ENCODE results near the gene CNOT6.

The CNOT6 gene

GRCh38 chr5:180557217-180557809, 63.1 kb downstream of the CNOT6 start:
- no CpG with 5 or more reads among the region's 2 CpGs for WGBS (ENCODE audit: insufficient coverage)

GRCh38 chr5:180558232-180558631, 64.1 kb downstream of the CNOT6 start:
- Histone ChIP-seq H3K36me3 (ENCODE audit: control insufficient read depth in 4 of 4, insufficient read depth in 4 of 4, low read length in 3 of 4) (peaks cover 7 to 45% (median 27%) of the 10 kb centered on the region in 4 experiments), H3K4me3 (ENCODE audit: control insufficient read depth in 1 of 7, extremely low read depth in 1 of 7, insufficient read depth in 4 of 7, low read depth in 2 of 7, low read length in 6 of 7) (no peak overlapping the region), H3K27ac (ENCODE audit: insufficient read depth in 1 of 2, low read depth in 1 of 2, low read length in 2 of 2, poor library complexity in 1 of 2, severe bottlenecking in 2 of 2) (no peak overlapping the region), H3K27me3 (replicated peaks in 2 of 5; ENCODE audit: control insufficient read depth in 4 of 5, insufficient read depth in 5 of 5, low read length in 4 of 5) (no peaks in the 10 kb centered on the region), H3K9me3 (ENCODE audit: control extremely low read depth in 1 of 5, control insufficient read depth in 4 of 5, insufficient read depth in 2 of 5, low read depth in 1 of 5, low read length in 4 of 5) (no peaks in the 10 kb centered on the region), H3K4me1 (ENCODE audit: control extremely low read depth in 1 of 4, control insufficient read depth in 4 of 4, insufficient read depth in 4 of 4, low read length in 3 of 4) (no peaks in the 10 kb centered on the region)
- DNase-seq, result no peak
- ChIA-PET CTCF (interaction anchor here (1.6 kb wide), 1 partner anchor 9 kb away, joined by 4 read pairs; no protein-coding TSS in a partner anchor), POLR2A (no interaction called here)
- 100% methylated on average over 11 of the region's 11 CpGs for WGBS (ENCODE audit: insufficient coverage)

More at GRCh38 chr5:180557217-180557809, 63.1 kb downstream of the CNOT6 start:
- Histone ChIP-seq H3K4me3 (ENCODE audit: control insufficient read depth in 1 of 7, extremely low read depth in 1 of 7, insufficient read depth in 4 of 7, low read depth in 2 of 7, low read length in 6 of 7) (no peak overlapping the region), H3K36me3 (ENCODE audit: control insufficient read depth in 4 of 4, insufficient read depth in 4 of 4, low read length in 3 of 4) (peaks cover 7 to 47% (median 26%) of the 10 kb centered on the region in 4 experiments), H3K9me3 (ENCODE audit: control extremely low read depth in 1 of 5, control insufficient read depth in 4 of 5, insufficient read depth in 2 of 5, low read depth in 1 of 5, low read length in 4 of 5) (no peaks in the 10 kb centered on the region), H3K4me1 (ENCODE audit: control extremely low read depth in 1 of 4, control insufficient read depth in 4 of 4, insufficient read depth in 4 of 4, low read length in 3 of 4) (no peaks in the 10 kb centered on the region), H3K27ac (ENCODE audit: insufficient read depth in 1 of 2, low read depth in 1 of 2, low read length in 2 of 2, poor library complexity in 1 of 2, severe bottlenecking in 2 of 2) (peak overlapping the region in 1 of 2 experiments; percentile 40), H3K27me3 (replicated peaks in 2 of 5; ENCODE audit: control insufficient read depth in 4 of 5, insufficient read depth in 5 of 5, low read length in 4 of 5) (no peaks in the 10 kb centered on the region)
- DNase-seq, result no peak
- ChIA-PET CTCF (interaction anchor here (1.6 kb wide), 1 partner anchor 10 kb away, joined by 4 read pairs; no protein-coding TSS in a partner anchor), POLR2A (no interaction called here)

- H3K27ac ChIP-seq (ENCODE audit: insufficient read depth in 1 of 2, low read depth in 1 of 2, low read length in 2 of 2, poor library complexity in 1 of 2, severe bottlenecking in 2 of 2), result no peak overlapping the region
- H3K9me3 ChIP-seq (ENCODE audit: control extremely low read depth in 1 of 5, control insufficient read depth in 4 of 5, insufficient read depth in 2 of 5, low read depth in 1 of 5, low read length in 4 of 5), result no peaks in the 10 kb centered on the region
- no peak overlapping the region for H3K4me3 ChIP-seq (ENCODE audit: control insufficient read depth in 1 of 7, extremely low read depth in 1 of 7, insufficient read depth in 4 of 7, low read depth in 2 of 7, low read length in 6 of 7)
- no peaks in the 10 kb centered on the region for H3K4me1 ChIP-seq (ENCODE audit: control extremely low read depth in 1 of 4, control insufficient read depth in 4 of 4, insufficient read depth in 4 of 4, low read length in 3 of 4)
- ChIA-PET POLR2A (no interaction called here), CTCF (no interaction called here)
- peaks cover 18 to 64% (median 42%) of the 10 kb centered on the region in 4 experiments for H3K36me3 ChIP-seq (ENCODE audit: control insufficient read depth in 4 of 4, insufficient read depth in 4 of 4, low read length in 3 of 4)
- H3K27me3 ChIP-seq (replicated peaks in 2 of 5; ENCODE audit: control insufficient read depth in 4 of 5, insufficient read depth in 5 of 5, low read length in 4 of 5), result no peaks in the 10 kb centered on the region
- no CpG with 5 or more reads among the region's 3 CpGs for WGBS (ENCODE audit: insufficient coverage)
- no peak for DNase-seq
These were observed 69.8 kb downstream of the CNOT6 start for GRCh38 chr5:180563994-180564393.

GRCh38 chr5:180568914-180569313, 74.7 kb downstream of the CNOT6 start:
- WGBS (ENCODE audit: insufficient coverage), result 83% methylated on average over 6 of the region's 8 CpGs
- H3K9me3 ChIP-seq (ENCODE audit: control extremely low read depth in 1 of 5, control insufficient read depth in 4 of 5, insufficient read depth in 2 of 5, low read depth in 1 of 5, low read length in 4 of 5), result no peaks in the 10 kb centered on the region
- H3K4me3 ChIP-seq (ENCODE audit: control insufficient read depth in 1 of 7, extremely low read depth in 1 of 7, insufficient read depth in 4 of 7, low read depth in 2 of 7, low read length in 6 of 7), result no peak overlapping the region
- no peak overlapping the region for H3K27ac ChIP-seq (ENCODE audit: insufficient read depth in 1 of 2, low read depth in 1 of 2, low read length in 2 of 2, poor library complexity in 1 of 2, severe bottlenecking in 2 of 2)
- DNase-seq, result no peak
- POLR2A ChIA-PET, result no interaction called here
- CTCF ChIA-PET, result no interaction called here
- no peaks in the 10 kb centered on the region for H3K4me1 ChIP-seq (ENCODE audit: control extremely low read depth in 1 of 4, control insufficient read depth in 4 of 4, insufficient read depth in 4 of 4, low read length in 3 of 4)
- H3K36me3 ChIP-seq (ENCODE audit: control insufficient read depth in 4 of 4, insufficient read depth in 4 of 4, low read length in 3 of 4), result peaks cover 25 to 80% (median 59%) of the 10 kb centered on the region in 4 experiments
- no peaks in the 10 kb centered on the region for H3K27me3 ChIP-seq (replicated peaks in 2 of 5; ENCODE audit: control insufficient read depth in 4 of 5, insufficient read depth in 5 of 5, low read length in 4 of 5)

- no peak for DNase-seq
- no peak overlapping the region for H3K27ac ChIP-seq (ENCODE audit: insufficient read depth in 1 of 2, low read depth in 1 of 2, low read length in 2 of 2, poor library complexity in 1 of 2, severe bottlenecking in 2 of 2)
- ChIA-PET CTCF (interaction anchor here (1.1 kb wide), 1 partner anchor 31 kb away, joined by 4 read pairs; no protein-coding TSS in a partner anchor), POLR2A (no interaction called here)
- H3K4me1 ChIP-seq (ENCODE audit: control extremely low read depth in 1 of 4, control insufficient read depth in 4 of 4, insufficient read depth in 4 of 4, low read length in 3 of 4), result no peaks in the 10 kb centered on the region
- H3K27me3 ChIP-seq (replicated peaks in 2 of 5; ENCODE audit: control insufficient read depth in 4 of 5, insufficient read depth in 5 of 5, low read length in 4 of 5), result no peaks in the 10 kb centered on the region
- H3K36me3 ChIP-seq (ENCODE audit: control insufficient read depth in 4 of 4, insufficient read depth in 4 of 4, low read length in 3 of 4), result peaks cover 19 to 64% (median 34%) of the 10 kb centered on the region in 4 experiments
- H3K4me3 ChIP-seq (ENCODE audit: control insufficient read depth in 1 of 7, extremely low read depth in 1 of 7, insufficient read depth in 4 of 7, low read depth in 2 of 7, low read length in 6 of 7), result no peak overlapping the region
- H3K9me3 ChIP-seq (ENCODE audit: control extremely low read depth in 1 of 5, control insufficient read depth in 4 of 5, insufficient read depth in 2 of 5, low read depth in 1 of 5, low read length in 4 of 5), result no peaks in the 10 kb centered on the region
- no CpG with 5 or more reads among the region's 2 CpGs for WGBS (ENCODE audit: insufficient coverage)
These were observed 81.4 kb downstream of the CNOT6 start for GRCh38 chr5:180575571-180575970.

- 91% methylated on average over 6 of the region's 6 CpGs for WGBS (ENCODE audit: insufficient coverage)
- Histone ChIP-seq H3K9me3 (ENCODE audit: control extremely low read depth in 1 of 5, control insufficient read depth in 4 of 5, insufficient read depth in 2 of 5, low read depth in 1 of 5, low read length in 4 of 5) (peaks cover 0 to 3% (median 0%) of the 10 kb centered on the region in 5 experiments), H3K36me3 (ENCODE audit: control insufficient read depth in 4 of 4, insufficient read depth in 4 of 4, low read length in 3 of 4) (peaks cover 0 to 23% (median 12%) of the 10 kb centered on the region in 4 experiments), H3K27me3 (replicated peaks in 2 of 5; ENCODE audit: control insufficient read depth in 4 of 5, insufficient read depth in 5 of 5, low read length in 4 of 5) (peaks cover 0 to 9% (median 0%) of the 10 kb centered on the region in 5 experiments), H3K4me1 (ENCODE audit: control extremely low read depth in 1 of 4, control insufficient read depth in 4 of 4, insufficient read depth in 4 of 4, low read length in 3 of 4) (no peaks in the 10 kb centered on the region), H3K27ac (ENCODE audit: insufficient read depth in 1 of 2, low read depth in 1 of 2, low read length in 2 of 2, poor library complexity in 1 of 2, severe bottlenecking in 2 of 2) (no peak overlapping the region), H3K4me3 (ENCODE audit: control insufficient read depth in 1 of 7, extremely low read depth in 1 of 7, insufficient read depth in 4 of 7, low read depth in 2 of 7, low read length in 6 of 7) (no peak overlapping the region)
- DNase-seq, result no peak
- ChIA-PET POLR2A (no interaction called here), CTCF (no interaction called here)
These were observed 86.5 kb downstream of the CNOT6 start for GRCh38 chr5:180580681-180581080.

GRCh38 chr5:180583738-180584137, 89.6 kb downstream of the CNOT6 start:
- Histone ChIP-seq H3K4me3 (ENCODE audit: control insufficient read depth in 1 of 7, extremely low read depth in 1 of 7, insufficient read depth in 4 of 7, low read depth in 2 of 7, low read length in 6 of 7) (no peak overlapping the region), H3K36me3 (ENCODE audit: control insufficient read depth in 4 of 4, insufficient read depth in 4 of 4, low read length in 3 of 4) (peaks cover 0 to under 1% (median 0%) of the 10 kb centered on the region in 4 experiments), H3K27ac (ENCODE audit: insufficient read depth in 1 of 2, low read depth in 1 of 2, low read length in 2 of 2, poor library complexity in 1 of 2, severe bottlenecking in 2 of 2) (no peak overlapping the region), H3K4me1 (ENCODE audit: control extremely low read depth in 1 of 4, control insufficient read depth in 4 of 4, insufficient read depth in 4 of 4, low read length in 3 of 4) (no peaks in the 10 kb centered on the region), H3K9me3 (ENCODE audit: control extremely low read depth in 1 of 5, control insufficient read depth in 4 of 5, insufficient read depth in 2 of 5, low read depth in 1 of 5, low read length in 4 of 5) (peaks cover 0 to 3% (median 0%) of the 10 kb centered on the region in 5 experiments), H3K27me3 (replicated peaks in 2 of 5; ENCODE audit: control insufficient read depth in 4 of 5, insufficient read depth in 5 of 5, low read length in 4 of 5) (peaks cover 0 to 30% (median 8%) of the 10 kb centered on the region in 5 experiments)
- ChIA-PET POLR2A (no interaction called here), CTCF (interaction anchor here (0.9 kb wide), 1 partner anchor 458 kb away, joined by 3 read pairs; no protein-coding TSS in a partner anchor)
- no CpG with 5 or more reads among the region's 2 CpGs for WGBS (ENCODE audit: insufficient coverage)
- DNase-seq, result no peak

Data from common myeloid progenitor, CD34-positive (primary cell).